Measurements from ENCODE around the gene CDRT15L2. TPM values are rescaled to one million over a fixed set of nuclear protein-coding genes. Genes with fewer than 3 reads are reported as not detected.
"Not testable (repeated sequence)": the region's sequence is repeated elsewhere in the genome, so short reads cannot be mapped to it uniquely, and the experiment has no call there.

Gene CDRT15L2
- not detected for total RNA-seq

DNA sequence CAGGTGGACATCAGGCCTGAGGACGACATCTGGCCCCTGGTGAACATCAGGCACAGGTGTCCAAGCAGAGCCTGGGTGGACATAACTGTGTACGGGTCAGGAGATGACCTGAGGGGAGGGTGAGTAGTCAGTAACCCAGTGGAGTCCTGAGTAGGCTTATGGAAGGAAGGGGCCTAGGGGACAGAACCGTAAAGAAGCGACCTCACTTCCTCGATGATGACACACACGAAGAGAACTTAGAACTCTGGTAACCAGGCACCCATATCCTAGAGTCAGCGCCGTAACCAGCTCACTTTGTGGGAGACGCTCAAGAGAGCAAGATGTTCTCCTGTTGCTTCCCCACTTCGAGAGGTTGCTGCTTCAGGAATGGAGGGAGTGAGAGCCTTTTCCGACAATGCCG lies at the start of gene CDRT15L2:
Gene CDRT15L2 (plus strand): TSS at position 301 of the 400 bp plus-strand sequence. CDS start 20 bp downstream, at position 321.
- DNase-seq = not testable (repeated sequence)

DNA sequence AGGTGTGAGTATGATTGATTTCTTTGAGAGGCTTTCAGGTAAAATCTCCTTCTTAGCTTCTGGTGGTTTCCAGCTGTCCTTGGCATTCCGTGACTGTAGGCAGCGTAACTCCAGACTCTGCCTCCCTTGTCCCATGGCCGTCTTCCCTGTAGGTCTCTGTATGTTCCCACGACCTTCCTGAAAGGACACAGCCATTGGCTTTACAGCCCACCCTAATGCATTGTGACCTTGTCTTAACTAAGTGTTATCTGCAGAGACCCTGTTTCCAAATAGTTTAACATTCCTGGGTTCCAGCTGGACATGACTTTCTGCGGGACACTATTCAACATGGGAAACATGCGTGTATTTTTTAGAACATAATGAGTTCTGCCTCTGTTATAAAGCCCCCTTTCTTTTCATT lies 49.4 kb upstream of the CDRT15L2 start:
- DNase-seq = not testable (repeated sequence)

DNA sequence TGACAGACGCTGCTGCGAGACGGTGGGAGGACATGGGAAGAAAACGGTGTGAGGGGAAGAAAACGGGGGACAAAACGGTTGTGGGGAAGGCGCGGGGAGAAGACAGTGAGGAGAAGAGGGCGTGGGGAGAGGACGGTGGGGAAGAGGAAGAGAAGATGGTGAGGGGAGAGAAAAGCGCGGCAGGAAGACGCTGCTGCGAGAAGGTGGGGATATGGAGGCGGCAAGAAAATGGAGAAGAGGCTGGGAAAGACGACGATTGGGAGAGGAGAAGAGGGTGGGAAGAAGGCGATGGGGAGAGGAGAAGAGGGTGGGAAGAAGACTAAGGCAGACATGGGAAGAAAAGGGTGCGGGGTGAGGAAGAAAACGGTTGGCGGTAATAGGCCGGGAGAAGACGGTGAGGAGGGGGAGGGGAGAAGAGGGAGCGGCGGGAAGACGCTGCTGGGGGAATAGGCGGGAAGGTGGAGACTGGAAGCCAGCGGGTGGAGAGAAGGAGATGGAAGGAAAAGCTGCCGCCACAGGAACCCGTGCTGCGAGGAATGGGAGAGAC lies 46.9 kb upstream of the CDRT15L2 start:
- peak; percentile 59 for DNase-seq

DNA sequence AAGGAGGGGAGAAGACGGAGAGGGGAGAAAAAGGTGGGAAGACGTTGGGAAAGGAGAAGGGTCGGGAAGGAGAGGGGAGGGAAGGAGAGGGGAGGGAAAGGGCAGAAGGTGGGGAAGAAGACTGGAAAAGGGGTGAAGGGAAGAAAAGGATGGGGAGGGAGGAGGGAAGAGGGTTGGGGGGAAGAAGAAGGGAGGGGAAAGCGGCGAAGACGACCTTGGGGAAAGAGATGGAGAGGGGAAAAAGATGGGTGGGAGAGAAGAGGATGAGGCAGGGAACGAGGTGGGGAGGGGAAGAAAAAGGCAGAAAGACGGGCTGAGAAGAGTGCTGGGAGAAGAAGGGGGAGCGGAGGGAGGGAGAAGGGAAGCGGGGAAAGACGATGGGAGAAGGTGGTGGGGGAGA lies 46.3 kb upstream of the CDRT15L2 start:
- not testable (repeated sequence) for DNase-seq

DNA sequence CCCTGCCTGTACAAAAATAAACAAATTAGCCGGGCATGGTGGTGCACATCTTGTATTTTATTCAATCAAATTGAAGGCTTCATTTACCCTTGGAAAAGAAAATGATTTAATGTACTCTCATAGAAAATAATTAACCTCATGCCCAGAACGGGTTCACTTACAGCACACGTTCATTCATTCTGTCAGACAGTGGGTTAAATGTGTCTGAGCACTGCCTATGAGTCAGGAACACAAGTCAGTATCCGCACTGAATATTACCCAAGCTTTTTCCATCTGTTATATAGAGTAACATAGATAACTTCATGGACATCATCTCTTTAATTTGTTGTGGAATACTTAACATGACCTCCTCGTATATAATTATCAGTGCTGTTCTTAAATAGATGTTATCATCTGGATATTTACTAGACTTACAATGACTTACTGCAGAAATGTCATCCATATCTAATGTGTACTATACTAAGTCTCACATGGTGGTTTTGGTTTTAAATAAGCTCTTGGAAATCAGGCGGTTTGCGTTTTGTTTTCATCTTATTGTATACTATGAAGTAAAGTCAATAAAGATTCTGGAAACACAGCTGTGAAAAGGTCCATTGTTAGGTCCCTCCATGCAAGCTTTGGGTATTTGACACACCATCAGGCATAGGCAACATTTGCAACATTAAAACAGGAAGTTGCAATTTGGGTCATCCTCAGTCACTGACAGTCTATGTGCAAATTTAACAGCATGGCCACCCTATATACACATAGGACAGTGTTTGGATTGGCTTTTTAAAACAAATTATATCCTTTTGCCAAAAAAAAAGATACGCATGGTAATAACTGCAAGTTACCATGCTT lies 44.6 kb upstream of the CDRT15L2 start:
- not testable (repeated sequence) for DNase-seq

DNA sequence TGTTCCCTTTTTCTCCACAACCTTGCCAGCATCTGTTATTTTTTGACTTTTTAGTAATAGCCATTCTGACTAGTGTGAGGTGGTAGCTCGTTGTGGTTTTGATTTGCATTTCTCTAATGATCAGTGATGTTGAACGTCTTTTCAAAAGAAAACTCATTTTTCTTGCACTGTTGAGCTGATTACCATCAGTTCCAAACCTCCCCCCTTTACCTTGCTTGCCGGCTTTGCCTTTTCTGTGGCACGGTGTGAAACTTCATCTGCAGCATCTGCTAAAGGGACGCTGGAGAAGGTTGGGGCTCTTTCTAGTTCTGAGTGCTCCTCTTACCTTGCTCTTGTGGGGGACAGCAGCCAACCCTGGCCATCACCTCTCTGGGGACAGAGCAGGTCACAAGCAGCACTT lies 39.1 kb upstream of the CDRT15L2 start:
- DNase-seq = not testable (repeated sequence)

DNA sequence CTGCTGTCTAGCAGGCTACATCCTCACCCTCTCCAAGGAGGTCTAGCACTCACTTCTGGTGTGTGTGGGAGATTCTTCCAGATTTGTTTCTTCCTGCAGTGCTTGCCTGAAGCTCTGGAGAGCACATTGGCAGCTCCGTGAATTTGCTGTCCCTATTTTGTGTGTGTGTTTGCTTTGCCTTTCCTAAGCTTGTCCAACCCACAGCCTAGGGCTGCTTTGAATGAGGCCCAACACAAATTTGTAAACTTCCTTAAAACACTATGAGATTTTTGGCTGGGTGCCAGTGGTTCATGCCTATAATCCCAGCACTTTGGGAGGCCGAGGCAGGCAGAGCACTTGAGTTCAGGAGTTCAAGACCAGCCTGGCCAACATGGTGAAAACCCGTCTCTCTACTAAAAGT lies 38.7 kb upstream of the CDRT15L2 start:
- peak; percentile 55 for DNase-seq

DNA sequence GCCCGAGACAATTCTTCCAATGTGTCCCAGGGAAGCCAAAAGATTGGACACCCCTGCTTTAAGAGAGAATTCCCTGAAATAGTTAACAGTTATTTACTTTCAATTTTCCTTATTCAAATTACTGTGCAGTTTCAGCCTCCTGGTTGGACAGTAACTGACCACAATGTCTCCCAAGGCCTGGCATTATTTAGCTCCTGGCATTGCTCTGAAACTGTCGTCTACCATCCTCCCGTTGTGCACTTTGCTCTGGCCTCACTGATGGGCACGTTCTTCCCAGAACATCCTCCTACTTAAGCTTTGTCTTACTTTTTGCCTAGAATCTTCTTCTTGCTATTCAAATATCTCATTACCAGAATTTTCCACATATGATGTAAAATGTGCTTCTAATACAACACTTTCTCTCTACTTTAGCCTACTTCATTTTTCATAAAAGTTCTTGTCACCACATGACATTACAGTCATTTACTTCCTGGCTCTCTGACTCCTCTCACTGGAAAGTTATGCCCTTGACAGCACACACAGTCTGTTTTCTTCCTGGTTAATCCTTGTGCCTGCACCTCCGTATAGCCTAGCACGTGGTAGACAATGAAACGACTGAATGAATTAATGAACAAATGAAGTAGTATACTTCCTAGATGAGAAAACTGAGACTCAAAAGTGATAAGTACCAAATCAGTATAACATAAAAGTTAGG lies 37.5 kb upstream of the CDRT15L2 start:
- DNase-seq = peak; percentile 37

DNA sequence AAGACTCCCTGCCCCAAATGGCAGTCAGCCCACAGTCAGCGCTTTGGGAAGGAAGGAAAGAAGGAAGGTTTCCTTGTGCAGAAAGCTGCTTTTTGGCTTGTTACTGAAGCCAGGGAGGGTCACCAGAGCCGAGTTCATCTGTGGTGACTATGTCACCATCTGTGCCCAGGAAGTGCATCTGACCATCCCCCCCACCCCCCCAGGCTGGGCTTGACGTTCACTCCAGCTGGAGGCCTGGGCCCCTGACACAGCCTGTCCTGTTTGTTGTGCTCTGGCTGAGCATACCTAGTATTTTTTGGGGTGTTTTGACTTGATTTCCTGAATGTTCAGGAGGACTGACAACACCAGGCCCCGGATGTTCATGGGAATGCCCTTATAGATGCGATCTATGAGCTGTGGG lies 31.6 kb upstream of the CDRT15L2 start:
- DNase-seq = not testable (repeated sequence)

DNA sequence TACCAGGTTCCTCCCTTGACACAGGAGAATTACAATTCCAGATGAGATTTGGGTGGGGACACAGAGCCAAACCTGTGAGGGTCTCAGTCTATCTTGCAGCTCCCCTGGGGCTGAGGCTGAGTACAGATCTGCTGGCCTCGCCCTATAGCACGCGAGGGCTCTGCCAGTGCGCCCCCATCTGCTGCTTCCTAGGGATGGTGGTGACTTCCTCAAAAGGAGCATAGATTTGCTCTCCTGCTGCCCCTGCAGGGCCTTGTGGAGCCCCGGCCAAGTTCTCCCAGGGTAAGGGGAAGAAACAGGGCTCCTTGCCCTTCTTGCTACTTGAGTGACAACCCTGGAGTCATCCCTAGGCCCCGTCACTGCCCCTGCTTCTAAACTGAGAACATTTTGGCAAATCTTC lies 26.6 kb upstream of the CDRT15L2 start:
- DNase-seq = not testable (repeated sequence)

DNA sequence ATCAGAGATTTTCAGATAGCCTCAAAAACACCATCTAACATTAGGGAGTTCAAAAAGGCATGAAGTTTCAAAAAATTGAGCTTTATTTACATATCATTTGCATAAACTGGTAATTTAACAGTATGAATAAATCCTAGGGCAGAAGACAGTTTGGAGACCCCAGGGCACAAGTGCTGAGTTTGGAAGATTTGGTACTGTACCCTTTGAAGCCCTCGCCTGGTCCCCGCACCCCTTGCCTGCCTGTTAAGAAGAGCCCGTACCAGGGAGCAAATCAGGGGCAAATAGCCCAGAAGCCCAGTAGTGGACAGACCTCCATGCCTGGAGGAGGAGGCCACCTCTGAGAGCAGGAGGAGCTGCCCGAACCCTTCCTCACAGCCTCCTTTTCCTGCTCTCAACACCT lies 24.8 kb upstream of the CDRT15L2 start:
- DNase-seq = not testable (repeated sequence)

DNA sequence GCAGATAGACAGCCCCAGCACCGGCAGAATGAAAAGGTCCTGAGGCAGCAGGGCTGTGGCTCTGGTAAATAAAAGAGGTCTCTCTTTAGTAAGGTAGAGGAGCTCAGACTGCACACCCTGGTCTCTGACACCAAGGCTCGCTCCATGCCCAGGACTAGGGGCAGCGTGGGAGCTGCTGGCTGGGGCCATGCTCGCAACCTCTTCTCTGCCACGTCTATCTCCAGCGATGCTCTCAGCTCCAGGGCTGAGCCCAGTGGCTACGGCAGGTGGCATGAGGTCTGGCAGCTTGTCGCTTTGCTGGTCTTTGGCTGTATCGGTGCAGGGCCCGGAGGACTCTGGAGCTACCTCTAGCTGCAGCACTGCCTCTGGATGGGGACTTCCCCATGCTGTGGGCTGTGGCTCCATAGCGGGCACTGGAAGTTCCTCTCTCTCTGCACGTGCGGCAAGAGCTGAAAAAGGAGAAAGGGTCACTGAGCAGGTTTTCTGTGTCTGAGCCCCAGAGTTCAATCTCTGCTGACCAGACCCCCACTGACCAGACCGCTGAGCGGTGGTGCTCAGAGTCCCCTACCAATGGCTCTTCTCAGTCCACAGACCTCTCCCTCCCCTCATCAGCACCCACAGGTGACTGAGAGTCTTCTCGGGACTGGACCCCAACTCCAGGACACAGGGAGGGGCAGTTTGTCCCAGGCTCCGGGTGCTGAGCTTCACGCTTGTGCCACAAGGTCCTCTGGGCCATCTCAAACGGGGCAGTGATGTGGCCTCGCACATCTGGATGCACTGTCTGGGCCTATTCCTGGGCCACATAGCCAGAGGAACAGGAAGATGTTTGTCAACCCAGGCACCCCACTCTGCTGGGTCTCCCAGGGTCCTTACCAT lies 24.2 kb upstream of the CDRT15L2 start:
- not testable (repeated sequence) for DNase-seq

DNA sequence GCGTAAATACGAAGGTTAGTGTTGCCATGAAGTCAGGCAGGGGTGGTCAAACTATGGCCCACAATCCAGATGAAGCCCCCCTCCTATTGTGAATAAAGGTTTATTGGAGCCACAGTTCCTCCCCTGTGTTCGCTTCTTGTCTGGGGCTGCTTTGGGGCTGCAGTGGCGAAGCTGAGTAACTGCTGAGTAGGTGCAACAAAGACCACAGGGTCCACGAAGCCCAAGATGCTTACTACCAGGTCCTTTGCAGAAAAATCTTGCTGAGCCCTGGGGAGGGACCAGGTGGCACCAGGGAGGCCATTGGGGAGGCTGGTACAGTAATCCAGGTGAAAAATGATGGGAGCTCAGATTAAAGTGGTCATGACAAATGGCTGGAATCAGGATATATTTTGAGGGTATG lies 21.4 kb upstream of the CDRT15L2 start:
- not testable (repeated sequence) for DNase-seq

DNA sequence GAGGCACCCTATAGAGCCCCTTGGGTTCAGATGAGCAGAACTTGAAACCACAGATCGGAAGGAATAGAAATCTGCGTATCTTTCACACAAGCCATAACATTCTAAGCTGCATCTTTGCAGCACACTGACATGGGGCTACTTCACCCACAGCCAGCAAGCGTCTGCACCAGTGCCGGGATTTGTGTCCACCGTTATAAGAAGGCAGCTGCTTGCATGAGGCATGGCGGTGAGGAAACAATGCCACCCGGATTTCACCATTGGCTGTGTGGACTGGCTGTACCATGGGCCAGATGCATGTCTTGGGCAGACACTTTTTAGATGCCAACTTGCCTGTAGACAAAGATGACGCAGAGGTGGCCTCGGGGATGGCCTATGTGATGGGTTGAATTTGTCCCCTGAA lies 20.5 kb upstream of the CDRT15L2 start:
- DNase-seq = not testable (repeated sequence)

DNA sequence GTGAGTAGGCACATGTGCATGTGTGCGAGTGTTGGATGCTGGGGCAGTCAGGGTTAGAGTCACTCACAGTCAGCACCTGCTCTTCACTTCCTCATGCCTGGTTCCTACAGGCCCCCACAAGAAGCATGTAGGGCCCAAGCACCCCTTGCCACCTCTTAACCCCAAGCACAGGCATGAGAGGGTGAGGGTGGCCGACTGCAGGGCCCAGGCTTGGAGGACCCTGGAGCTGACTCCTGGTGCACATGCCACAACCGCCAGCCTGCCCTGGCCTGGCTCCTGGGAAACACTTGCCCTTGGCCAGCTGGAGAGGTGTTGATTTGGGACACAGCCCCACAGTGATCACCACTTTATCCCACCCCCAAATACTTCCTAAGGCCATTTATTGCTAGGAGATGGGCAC lies 16.9 kb upstream of the CDRT15L2 start:
- DNase-seq = no peak

DNA sequence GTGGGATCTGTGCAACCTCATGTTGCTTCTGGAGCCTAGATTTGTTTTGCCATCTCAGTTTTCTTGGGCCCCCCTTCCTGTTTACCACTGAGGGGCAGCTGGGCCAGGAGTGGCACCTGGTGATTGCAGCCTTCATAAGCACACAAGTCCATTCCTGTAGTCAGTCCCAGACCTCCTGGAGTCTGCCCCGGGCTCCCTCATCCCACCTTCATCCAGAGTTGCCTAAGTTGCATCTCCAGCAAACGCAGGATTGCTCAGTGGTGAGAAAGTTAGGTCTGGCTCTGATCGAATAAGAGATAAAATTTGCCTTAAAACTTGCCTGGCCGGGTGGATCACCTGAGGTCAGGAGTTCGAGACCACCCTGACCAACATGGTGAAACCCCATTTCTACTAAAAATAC lies 14.3 kb upstream of the CDRT15L2 start:
- DNase-seq = not testable (repeated sequence)

DNA sequence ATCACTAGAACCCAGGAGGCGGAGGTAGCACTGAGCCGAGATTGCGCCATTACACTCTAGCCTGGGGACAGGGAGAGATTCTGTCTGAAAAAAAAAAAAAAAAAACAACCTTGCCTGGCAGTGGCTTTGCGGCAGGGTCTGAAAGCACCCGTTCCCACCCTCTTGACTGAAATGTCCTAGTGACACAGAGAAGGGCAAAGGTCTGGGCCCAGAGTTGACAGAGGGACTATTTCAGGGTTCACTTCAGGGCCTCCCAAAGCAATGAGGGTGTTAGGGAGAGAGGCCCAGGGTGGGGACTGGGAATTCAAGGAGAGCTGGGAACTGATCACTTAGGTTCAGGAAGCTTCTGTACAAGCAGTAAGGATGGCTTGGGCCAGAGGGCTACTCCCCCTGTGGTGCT lies 13.8 kb upstream of the CDRT15L2 start:
- no peak for DNase-seq

DNA sequence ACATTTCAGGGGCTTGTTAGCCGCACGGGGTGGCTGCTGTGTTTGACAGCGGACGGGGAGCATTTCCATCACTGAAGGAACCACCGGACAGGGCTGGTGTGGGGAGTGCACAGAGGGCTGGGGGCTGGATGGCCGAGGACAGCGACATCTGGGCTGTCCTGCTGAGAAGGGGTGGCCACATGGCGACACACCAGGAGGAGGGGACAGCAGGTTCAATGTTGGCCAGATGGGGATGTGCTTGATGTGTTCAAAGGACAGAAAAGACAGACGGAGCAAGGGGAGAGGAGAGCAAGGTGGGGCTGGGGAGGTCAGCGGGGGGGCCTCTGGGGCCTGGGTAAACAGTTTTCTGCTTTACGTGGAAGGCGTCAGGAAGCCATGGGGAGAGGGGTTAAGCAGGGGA lies 12.8 kb upstream of the CDRT15L2 start:
- not testable (repeated sequence) for DNase-seq

DNA sequence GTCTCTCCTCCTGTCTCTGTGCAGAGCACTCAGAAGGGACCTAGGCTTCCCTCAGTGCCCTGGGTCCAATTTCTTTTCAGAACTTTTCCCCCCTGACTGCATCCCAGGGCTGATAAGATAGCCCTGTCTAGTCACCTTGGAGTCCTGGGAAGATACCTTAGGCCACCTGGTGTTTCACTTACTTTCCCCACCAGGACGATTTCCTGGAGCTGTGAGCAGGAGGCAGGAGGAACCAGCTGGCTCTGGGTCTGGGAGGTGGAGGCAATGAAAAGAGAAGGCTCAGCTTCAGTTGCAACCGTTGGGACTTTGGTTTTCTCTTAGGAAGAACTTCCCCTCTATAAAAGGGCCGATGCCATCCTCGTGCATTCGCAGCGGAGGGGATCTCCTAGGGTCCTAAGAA lies 12.1 kb upstream of the CDRT15L2 start:
- not testable (repeated sequence) for DNase-seq

DNA sequence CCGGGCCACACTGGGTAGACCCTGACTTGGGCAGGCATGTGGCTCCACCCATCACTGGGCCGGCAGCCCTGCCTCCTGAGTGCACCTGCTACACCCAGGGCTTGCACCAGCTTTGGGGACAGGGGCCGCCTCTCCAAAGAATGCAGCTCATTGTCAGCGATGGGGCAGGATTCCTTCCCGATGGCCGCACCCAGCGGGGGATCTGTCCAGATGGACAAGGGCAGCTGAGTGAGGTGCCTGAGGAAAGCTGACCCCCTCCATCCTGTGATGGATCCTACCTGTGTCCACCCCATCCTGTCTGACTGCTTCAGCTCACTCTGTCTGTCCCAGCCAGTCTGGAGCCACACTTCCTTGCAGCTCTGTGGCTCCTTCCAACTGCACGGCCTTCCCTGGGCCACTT lies 10.9 kb upstream of the CDRT15L2 start:
- DNase-seq = peak; percentile 15

DNA sequence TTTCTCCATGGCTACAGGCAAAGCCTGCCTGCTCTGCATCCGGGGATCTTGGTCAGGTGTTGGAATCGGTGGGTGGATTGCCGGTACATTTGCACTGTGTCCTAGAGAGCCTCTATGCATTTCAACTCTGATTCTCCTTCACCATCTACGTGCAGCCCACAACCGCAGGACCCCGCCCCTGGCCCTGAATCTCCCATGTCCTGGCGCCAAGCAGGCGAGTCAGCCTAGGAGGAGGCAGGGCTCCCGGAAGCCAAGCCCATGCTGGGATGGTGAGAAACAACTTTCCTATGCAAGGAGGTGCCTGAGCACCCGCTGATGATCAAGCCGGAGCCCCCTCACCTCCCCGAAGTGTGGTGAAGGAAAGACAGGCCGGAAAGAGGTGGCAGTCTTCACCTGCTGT lies 7.9 kb upstream of the CDRT15L2 start:
- not testable (repeated sequence) for DNase-seq

DNA sequence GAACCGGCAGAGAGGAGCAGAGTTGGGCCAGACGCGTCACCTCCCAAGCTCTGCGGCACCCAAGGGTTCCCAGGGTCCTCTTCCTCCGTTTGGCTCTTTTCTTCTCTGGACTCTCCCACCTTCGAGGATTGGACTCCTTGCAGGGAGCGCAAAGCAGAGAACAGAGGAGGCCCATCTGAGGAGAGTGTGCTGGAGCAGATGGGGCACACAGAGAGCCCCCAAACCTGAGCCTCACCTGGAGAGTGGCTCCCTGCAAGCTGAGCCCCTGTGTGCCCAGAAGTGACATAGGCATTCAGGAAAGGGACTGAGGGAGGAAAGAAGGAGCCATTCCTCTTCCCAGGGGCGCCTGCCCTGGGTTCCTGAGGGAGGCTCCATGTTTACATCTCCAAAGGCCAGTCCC lies 6.3 kb upstream of the CDRT15L2 start:
- not testable (repeated sequence) for DNase-seq

Measured in tongue (tissue), 2 donors.